Measurements from ENCODE around the gene NXN. TPM values are rescaled to one million over a fixed set of nuclear protein-coding genes. Genes with fewer than 3 reads are reported as not detected.

Gene NXN
- total RNA-seq, 2 donors from 2014 or later = 13.9 to 18.9 TPM

Other genes starting within 250 kb of the NXN start
- gene TLCD3A, start 247.2 kb downstream of the NXN start, total RNA-seq = 10 to 100 TPM in 1 of 2 donors, 1 to 10 TPM in 1; 7.3 to 15.9 TPM
- gene GEMIN4, start 227.5 kb downstream of the NXN start, total RNA-seq = 10 to 100 TPM; 15.4 to 19.6 TPM
- 10 to 100 TPM; 28.7 to 47.4 TPM for gene GLOD4, start 197.5 kb downstream of the NXN start, total RNA-seq
- 10 to 100 TPM in 1 of 2 donors, 1 to 10 TPM in 1; 5.7 to 10.5 TPM for gene MRM3, start 197.4 kb downstream of the NXN start, total RNA-seq
- gene TIMM22, start 17.4 kb upstream of the NXN start, total RNA-seq = 10 to 100 TPM; 12.6 to 13.0 TPM
- gene ABR, start 200.2 kb upstream of the NXN start, total RNA-seq = 100 to 1,000 TPM; 159 to 200 TPM

All from thoracic aorta (tissue), 2 donors.